ENCODE results near the gene EML1.

DNA sequence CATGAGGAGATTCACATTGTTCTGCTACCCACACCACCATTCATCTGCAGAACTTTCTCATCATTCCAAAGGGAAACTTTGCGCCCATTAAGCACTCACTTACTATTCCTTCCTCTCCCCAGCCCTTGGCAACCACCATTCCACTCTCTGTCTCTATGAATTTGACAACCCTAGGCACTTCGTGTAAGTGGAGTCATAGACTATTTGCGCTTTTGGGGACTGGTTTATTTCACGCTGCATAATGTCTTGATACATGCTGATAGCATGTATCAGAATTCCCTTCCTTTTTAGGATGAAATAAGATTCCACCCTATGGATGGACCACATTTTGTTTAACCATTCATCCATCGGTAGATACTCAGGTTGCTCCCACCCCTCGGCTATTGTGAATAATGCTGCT lies 4.5 kb upstream of the EML1 start:
- no peak for TF ChIP-seq POLR2A (IDR thresholded peaks at IDR 0.05)
- TF ChIP-seq, protein P1, sequence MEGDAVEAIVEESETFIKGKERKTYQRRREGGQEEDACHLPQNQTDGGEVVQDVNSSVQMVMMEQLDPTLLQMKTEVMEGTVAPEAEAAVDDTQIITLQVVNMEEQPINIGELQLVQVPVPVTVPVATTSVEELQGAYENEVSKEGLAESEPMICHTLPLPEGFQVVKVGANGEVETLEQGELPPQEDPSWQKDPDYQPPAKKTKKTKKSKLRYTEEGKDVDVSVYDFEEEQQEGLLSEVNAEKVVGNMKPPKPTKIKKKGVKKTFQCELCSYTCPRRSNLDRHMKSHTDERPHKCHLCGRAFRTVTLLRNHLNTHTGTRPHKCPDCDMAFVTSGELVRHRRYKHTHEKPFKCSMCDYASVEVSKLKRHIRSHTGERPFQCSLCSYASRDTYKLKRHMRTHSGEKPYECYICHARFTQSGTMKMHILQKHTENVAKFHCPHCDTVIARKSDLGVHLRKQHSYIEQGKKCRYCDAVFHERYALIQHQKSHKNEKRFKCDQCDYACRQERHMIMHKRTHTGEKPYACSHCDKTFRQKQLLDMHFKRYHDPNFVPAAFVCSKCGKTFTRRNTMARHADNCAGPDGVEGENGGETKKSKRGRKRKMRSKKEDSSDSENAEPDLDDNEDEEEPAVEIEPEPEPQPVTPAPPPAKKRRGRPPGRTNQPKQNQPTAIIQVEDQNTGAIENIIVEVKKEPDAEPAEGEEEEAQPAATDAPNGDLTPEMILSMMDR (IDR thresholded peaks at IDR 0.05) = no peak
